Progenitor cell of endocrine pancreas (in vitro differentiated cells): ENCODE measurements around the gene SEMA4F. TPM values are rescaled to one million over a fixed set of nuclear protein-coding genes. Genes with fewer than 3 reads are reported as not detected.

Experiments
- DNase-seq: peaks from one replicate; pipeline ENCODE4 v3.0.0; 2021; ENCODE audit warnings: low spot score; ENCODE audit not compliant: unreplicated experiment
- H3K27ac Mint-ChIP-seq: 2 replicates; pipeline ENCODE4 v1.8.0; 2021; ENCODE audit warnings: mild to moderate bottlenecking, moderate library complexity, mixed read lengths
- H3K27me3 Mint-ChIP-seq: 2 replicates; pipeline ENCODE4 v1.8.0; 2021; ENCODE audit warnings: mixed read lengths
- H3K36me3 Mint-ChIP-seq: 2 replicates; pipeline ENCODE4 v1.8.0; 2022; ENCODE audit warnings: mixed read lengths; ENCODE audit not compliant: insufficient read depth
- H3K4me1 Mint-ChIP-seq: 2 replicates; pipeline ENCODE4 v1.8.0; 2021; ENCODE audit warnings: low read depth, mixed read lengths
- H3K4me3 Mint-ChIP-seq: 2 replicates; pipeline ENCODE4 v1.8.0; 2021; ENCODE audit warnings: low read depth, mild to moderate bottlenecking, moderate library complexity, mixed read lengths
- H3K9me3 Mint-ChIP-seq: 2 replicates; pipeline ENCODE4 v1.8.0; 2021; ENCODE audit warnings: low read depth, mixed read lengths
- CTCF ChIP-seq: fragments of 200-600 bp; sonication (generic); IDR thresholded peaks from one replicate; pipeline ENCODE4 v1.5.0; 2021; ENCODE audit warnings: antibody characterized with exemption, mild to moderate bottlenecking; ENCODE audit not compliant: unreplicated experiment
- total RNA-seq: library from RNA; stranded (reverse); gene quantifications from 2 replicates; pipeline ENCODE4 v1.2.1, GENCODE V29; 2021

The SEMA4F gene
- total RNA-seq, 1 donor from 2014 or later = 11.5 TPM

- peaks cover 5% of the 10 kb centered on the region for H3K9me3 Mint-ChIP-seq
- peaks cover 20% of the 10 kb centered on the region for H3K27me3 Mint-ChIP-seq
- no peak for TF ChIP-seq CTCF
- DNase-seq = no peak
- H3K27ac Mint-ChIP-seq = no peak overlapping the region
- no peak overlapping the region for H3K4me3 Mint-ChIP-seq
- no peaks in the 10 kb centered on the region for H3K36me3 Mint-ChIP-seq
- no peaks in the 10 kb centered on the region for H3K4me1 Mint-ChIP-seq
Measured at GRCh38 chr2:74702001-74702715, 48.1 kb downstream of the SEMA4F start.

- no peaks in the 10 kb centered on the region for H3K36me3 Mint-ChIP-seq
- no peak for DNase-seq
- no peak overlapping the region for H3K4me3 Mint-ChIP-seq
- peaks cover 24% of the 10 kb centered on the region for H3K27me3 Mint-ChIP-seq
- no peak for TF ChIP-seq CTCF
- no peak overlapping the region for H3K27ac Mint-ChIP-seq
- H3K9me3 Mint-ChIP-seq = peaks cover 5% of the 10 kb centered on the region
- no peaks in the 10 kb centered on the region for H3K4me1 Mint-ChIP-seq
Measured at GRCh38 chr2:74703373-74703772, 49.3 kb downstream of the SEMA4F start.

GRCh38 chr2:74704216-74704615 is 50.2 kb downstream of the SEMA4F start:
- no peak overlapping the region for H3K27ac Mint-ChIP-seq
- no peak for DNase-seq
- H3K4me1 Mint-ChIP-seq = no peaks in the 10 kb centered on the region
- peaks cover 24% of the 10 kb centered on the region for H3K27me3 Mint-ChIP-seq
- no peak for TF ChIP-seq CTCF
- no peaks in the 10 kb centered on the region for H3K36me3 Mint-ChIP-seq
- peaks cover 5% of the 10 kb centered on the region for H3K9me3 Mint-ChIP-seq
- H3K4me3 Mint-ChIP-seq = no peak overlapping the region

- H3K9me3 Mint-ChIP-seq = no peaks in the 10 kb centered on the region
- no peak for DNase-seq
- H3K36me3 Mint-ChIP-seq = no peaks in the 10 kb centered on the region
- peaks cover 7% of the 10 kb centered on the region for H3K27me3 Mint-ChIP-seq
- no peak for TF ChIP-seq CTCF
- no peak overlapping the region for H3K4me3 Mint-ChIP-seq
- H3K27ac Mint-ChIP-seq = no peak overlapping the region
- no peaks in the 10 kb centered on the region for H3K4me1 Mint-ChIP-seq
Measured at GRCh38 chr2:74706741-74707140, 52.7 kb downstream of the SEMA4F start.

- no peak for TF ChIP-seq CTCF
- Mint-ChIP-seq H3K27me3 (peaks cover 14% of the 10 kb centered on the region), H3K4me1 (no peaks in the 10 kb centered on the region), H3K9me3 (no peaks in the 10 kb centered on the region), H3K4me3 (no peak overlapping the region), H3K27ac (no peak overlapping the region), H3K36me3 (no peaks in the 10 kb centered on the region)
- no peak for DNase-seq
Measured at GRCh38 chr2:74707837-74708236, 53.8 kb downstream of the SEMA4F start.
